Testis (tissue), 3 donors: ENCODE results near the gene PCSK2. TPM values are rescaled to one million over a fixed set of nuclear protein-coding genes. Genes with fewer than 3 reads are reported as not detected.

ENCODE experiments used
- DNase-seq: peaks from one replicate; pipeline ENCODE4 v3.0.0-alpha.2; 2019
- H3K27ac ChIP-seq, 2 donors: fragments of 200-600 bp; sonication (generic); one replicate each; pipeline ENCODE4 v1.5.1; 2019
- H3K27me3 ChIP-seq: fragments of 200-600 bp; sonication (generic); one replicate; pipeline ENCODE4 v1.5.1; 2019
- H3K36me3 ChIP-seq: fragments of 200-600 bp; sonication (generic); one replicate; pipeline ENCODE4 v1.5.1; 2017; ENCODE audit warnings: low read depth; ENCODE audit errors: missing control alignments
- H3K4me1 ChIP-seq: fragments of 200-600 bp; sonication (generic); one replicate; pipeline ENCODE4 v1.5.1; 2019
- H3K4me3 ChIP-seq, 2 donors: fragments of 200-600 bp; sonication (generic); one replicate each; pipeline ENCODE4 v1.5.1; 2017 to 2019
- H3K9me3 ChIP-seq: fragments of 200-600 bp; sonication (generic); one replicate; pipeline ENCODE4 v1.5.1; 2017
- CTCF ChIP-seq, 3 experiments: fragments of 450-650 bp in 2 of 3; fragments of 200-600 bp in 1 of 3; sonication (generic) in 1 of 3; IDR thresholded peaks; one replicate each; pipeline ENCODE4 v1.5.1; 2016 to 2019; ENCODE audit warnings: antibody characterized with exemption in 3 of 3, mild to moderate bottlenecking in 2 of 3, moderate library complexity in 1 of 3
- POLR2A ChIP-seq: fragments of 450-650 bp; IDR thresholded peaks from one replicate; pipeline ENCODE4 v1.6.1; 2017; ENCODE audit warnings: antibody characterized with exemption, mild to moderate bottlenecking, moderate library complexity
- WGBS, 2 donors: methylation state at CpG; one replicate each; pipeline ENCODE4 v1.1.5; 2018; 5-methylcytosine and 5-hydroxymethylcytosine counted together
- intact Hi-C: fragments of 100-400 bp; cut with DNase I; formaldehyde crosslinking; loops from one replicate; pipeline ENCODE4 v1.15.1; 2023; ENCODE audit warnings: low total_unique reads
- polyA plus RNA-seq: library from polyadenylated mRNA; stranded (reverse); fragments of 350-450 nt; fragmentation: Illumina TruSeq; extraction: RNeasy Lipid Tissue Mini Kit (QIAGEN cat#74804); gene quantifications from one replicate; pipeline ENCODE4 v1.2.3, GENCODE V29; 2014; ENCODE audit warnings: low read depth, low replicate concordance; ENCODE audit not compliant: insufficient read depth
- total RNA-seq, 2 donors: library from RNA; depleted of rRNA; stranded (reverse); fragments of >200 nt; gene quantifications; one replicate each; pipeline ENCODE4 v1.2.3, GENCODE V29; 2016

The PCSK2 gene
- total and polyA plus RNA-seq, 3 donors from 2014 or later = 5.1 to 40.5 (median 11.7) TPM

- Histone ChIP-seq H3K36me3 (no peaks in the 10 kb centered on the region), H3K27ac (no peak overlapping the region), H3K9me3 (no peaks in the 10 kb centered on the region), H3K27me3 (no peaks in the 10 kb centered on the region), H3K4me3 (no peak overlapping the region), H3K4me1 (peaks cover 3% of the 10 kb centered on the region)
- no peak for DNase-seq
- TF ChIP-seq CTCF (IDR thresholded peaks at IDR 0.05) = no peak
- 61 to 72% methylated on average over 2 of the region's 2 CpGs for WGBS, 2 donors
- intact Hi-C loops = no loop called here
Observed at GRCh38 chr20:17197041-17197440, 29.8 kb upstream of the PCSK2 start.

GRCh38 chr20:17202030-17202429 lies 24.8 kb upstream of the PCSK2 start:
- intact Hi-C loops = no loop called here
- WGBS, 2 donors = 52 to 61% methylated on average over 2 of the region's 2 CpGs

DNA sequence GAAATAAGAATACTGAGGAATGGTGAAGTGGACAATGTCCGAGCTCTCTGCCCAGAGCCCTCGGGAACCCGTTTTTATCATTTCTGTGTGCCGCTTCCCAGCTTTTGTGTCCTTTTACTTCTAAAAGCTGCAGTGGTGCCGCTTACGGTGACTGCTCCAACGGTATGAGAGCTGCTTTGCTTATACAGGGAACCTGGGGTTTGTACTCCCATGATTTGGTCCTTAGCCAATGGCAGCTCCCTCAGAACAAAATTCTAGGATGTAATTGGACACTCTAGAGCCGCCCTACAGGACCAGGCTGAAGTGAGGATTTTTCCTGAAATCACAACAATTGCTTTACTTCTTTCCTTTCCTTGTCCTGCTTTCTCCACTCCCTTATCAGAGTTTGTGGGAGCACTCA lies 24.2 kb upstream of the PCSK2 start:
- Histone ChIP-seq H3K4me1 (peaks cover 8% of the 10 kb centered on the region), H3K4me3 (no peak overlapping the region), H3K27me3 (no peaks in the 10 kb centered on the region), H3K27ac (no peak overlapping the region), H3K36me3 (no peaks in the 10 kb centered on the region), H3K9me3 (no peaks in the 10 kb centered on the region)
- 2 to 3% methylated on average over 8 of the region's 8 CpGs for WGBS, 2 donors
- peak; percentile 30 for DNase-seq
- TF ChIP-seq POLR2A (no peak), CTCF (IDR thresholded peaks at IDR 0.05) (no peak)
- intact Hi-C loops = no loop called here

More at GRCh38 chr20:17202030-17202429, 24.8 kb upstream of the PCSK2 start:
- H3K4me1 ChIP-seq = peaks cover 8% of the 10 kb centered on the region
- H3K27me3 ChIP-seq = no peaks in the 10 kb centered on the region
- no peaks in the 10 kb centered on the region for H3K9me3 ChIP-seq
- H3K36me3 ChIP-seq = no peaks in the 10 kb centered on the region
- TF ChIP-seq POLR2A (no peak), CTCF (IDR thresholded peaks at IDR 0.05) (no peak)
- no peak for DNase-seq
- H3K4me3 ChIP-seq = no peak overlapping the region
- H3K27ac ChIP-seq = no peak overlapping the region

DNA sequence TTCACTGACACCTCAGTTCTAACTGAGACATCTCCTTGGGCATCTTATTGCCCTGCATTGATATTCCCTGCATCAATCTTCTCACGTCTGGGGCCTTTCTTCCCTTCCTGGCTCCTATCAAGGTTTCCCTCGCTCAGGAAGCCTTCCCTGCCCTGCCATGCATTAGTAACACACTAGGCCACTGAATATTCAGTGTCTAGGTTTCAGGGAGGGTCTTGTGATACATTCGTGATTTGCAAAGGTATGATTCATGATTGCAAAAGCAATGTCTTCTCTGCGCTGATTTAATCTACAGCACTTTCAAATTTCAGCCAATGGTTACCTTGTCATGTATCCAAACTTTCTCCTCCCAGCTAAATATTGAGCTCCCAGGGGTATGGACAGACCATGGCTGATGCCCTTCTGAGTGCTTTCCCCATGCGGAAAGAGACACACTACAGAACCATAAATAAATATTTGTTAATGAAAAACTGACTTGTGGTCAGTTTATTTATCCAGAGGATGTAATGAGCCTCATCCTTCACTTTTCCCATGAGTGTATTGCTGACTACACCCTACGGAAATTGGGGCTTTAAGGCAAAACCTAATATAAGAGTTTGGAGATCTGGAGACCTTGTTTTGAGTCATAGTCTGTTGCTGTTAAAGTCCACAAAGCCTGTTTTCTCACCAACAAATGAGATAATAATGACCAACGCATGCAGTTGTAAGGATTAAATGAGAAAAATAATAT lies 21.6 kb upstream of the PCSK2 start:
- no peaks in the 10 kb centered on the region for H3K27me3 ChIP-seq
- H3K27ac ChIP-seq = no peak overlapping the region
- H3K4me1 ChIP-seq = peaks cover 5% of the 10 kb centered on the region
- intact Hi-C loops = no loop called here
- no peaks in the 10 kb centered on the region for H3K9me3 ChIP-seq
- 83 to 87% methylated on average over 7 of the region's 7 CpGs for WGBS, 2 donors
- TF ChIP-seq POLR2A (no peak), CTCF (IDR thresholded peaks at IDR 0.05) (no peak)
- no peaks in the 10 kb centered on the region for H3K36me3 ChIP-seq
- no peak overlapping the region for H3K4me3 ChIP-seq
- DNase-seq = no peak

DNA sequence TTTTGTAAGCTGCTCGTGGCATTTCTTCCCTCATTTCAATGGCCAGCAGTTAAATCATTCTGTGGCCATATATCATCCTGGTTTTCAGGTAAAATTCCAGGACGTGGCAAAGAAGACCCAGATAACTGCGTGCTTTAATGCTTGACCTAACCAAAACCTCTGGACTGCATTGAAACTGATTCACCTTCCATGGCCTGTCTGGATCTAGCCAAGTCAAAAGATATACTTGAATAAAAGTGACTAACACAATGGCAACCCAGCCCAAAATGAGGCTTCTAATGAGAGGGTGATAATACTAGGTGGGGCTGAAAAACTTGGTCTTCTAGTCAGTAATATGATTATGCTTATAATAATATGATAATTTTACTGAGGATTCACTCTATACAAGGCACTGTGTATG lies 16.5 kb upstream of the PCSK2 start:
- Histone ChIP-seq H3K9me3 (no peaks in the 10 kb centered on the region), H3K36me3 (no peaks in the 10 kb centered on the region), H3K27me3 (no peaks in the 10 kb centered on the region), H3K4me1 (no peaks in the 10 kb centered on the region), H3K4me3 (no peak overlapping the region), H3K27ac (no peak overlapping the region)
- no peak for DNase-seq
- no peak for TF ChIP-seq POLR2A
- no peak for TF ChIP-seq CTCF (IDR thresholded peaks at IDR 0.05)
- WGBS, 2 donors = 60 to 64% methylated on average over 3 of the region's 3 CpGs
- intact Hi-C loops = no loop called here
